Ishikawa (cell line): ENCODE results near the gene SH3BGRL3.

Source experiments
- CEBPB ChIP-seq: IDR thresholded peaks from 2 replicates; pipeline ENCODE4 v1.6.1; 2012
- EGR1 ChIP-seq: IDR thresholded peaks from 2 replicates; pipeline ENCODE4 v1.6.1; 2012
- MAX ChIP-seq: IDR thresholded peaks from 2 replicates; pipeline ENCODE4 v1.6.1; 2012

DNA sequence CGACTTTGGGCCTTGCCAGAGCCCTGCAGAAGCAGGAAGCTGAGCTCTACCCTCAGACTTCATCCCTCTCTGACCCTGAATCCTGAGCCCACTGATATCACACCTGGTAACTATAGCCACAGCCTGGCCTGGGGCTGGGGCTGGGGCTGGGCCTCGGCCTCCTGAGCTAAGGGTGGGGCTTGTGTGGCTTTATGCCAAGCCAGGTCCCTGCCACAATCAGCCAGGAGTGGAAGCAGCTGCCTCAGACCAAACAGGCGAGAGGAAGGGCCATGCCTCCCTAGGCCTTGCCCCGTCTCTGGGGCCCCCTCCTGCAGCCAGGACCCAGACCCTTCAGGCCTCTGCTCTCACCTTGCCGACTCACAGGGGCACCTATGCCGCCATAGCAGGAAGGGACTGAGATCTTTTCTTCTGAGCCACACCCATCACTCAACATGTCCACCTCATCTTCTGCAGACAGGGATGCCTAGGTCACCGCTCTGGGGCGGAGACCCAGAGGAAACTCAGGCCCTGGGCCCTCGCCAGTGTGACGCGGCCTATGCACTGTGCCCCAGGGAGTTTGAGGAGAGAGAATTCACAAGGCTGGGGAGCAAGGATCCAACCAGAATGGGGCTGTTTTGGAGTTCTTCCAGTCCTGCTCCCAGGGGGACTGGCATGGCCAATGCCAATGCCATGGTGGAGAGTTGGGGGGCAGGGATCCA is 20.8 kb downstream of the SH3BGRL3 start:
- TF ChIP-seq EGR1: no peak
- TF ChIP-seq MAX: no peak
- TF ChIP-seq CEBPB: no peak
